Dermis blood vessel endothelial cell (primary cell): ENCODE measurements around the gene RPP30. TPM values are rescaled to one million over a fixed set of nuclear protein-coding genes. Genes with fewer than 3 reads are reported as not detected.
"Not testable (repeated sequence)": the region's sequence is repeated elsewhere in the genome, so short reads cannot be mapped to it uniquely, and the experiment has no call there.

Experiments used
- DNase-seq: peaks from one replicate; pipeline ENCODE4 v3.0.0; 2010
- total RNA-seq: library from RNA; depleted of rRNA; stranded (reverse); fragments of >200 nt; gene quantifications from 2 replicates; pipeline ENCODE4 v1.2.3, GENCODE V29; 2014

RPP30 gene
- total RNA-seq, 1 donor from 2014 or later = 38.6 TPM

DNA sequence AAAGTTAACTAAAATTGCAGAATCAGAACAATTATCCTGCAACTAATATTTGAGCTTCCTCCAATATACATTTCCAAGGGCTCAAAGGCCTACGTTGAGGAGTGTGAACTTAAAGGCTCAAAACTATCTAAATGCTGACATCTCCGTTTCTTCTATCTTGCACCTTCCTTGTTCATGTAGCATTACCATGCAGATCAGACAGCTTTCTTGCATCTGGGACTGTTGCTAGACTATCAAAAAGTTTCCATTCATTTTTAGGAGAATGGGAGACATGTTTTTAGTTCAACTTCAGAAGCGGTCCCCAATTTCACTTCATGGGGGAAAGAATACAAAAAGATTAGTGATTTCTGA is 46.2 kb downstream of the RPP30 start:
- peak; percentile 33 for DNase-seq

DNA sequence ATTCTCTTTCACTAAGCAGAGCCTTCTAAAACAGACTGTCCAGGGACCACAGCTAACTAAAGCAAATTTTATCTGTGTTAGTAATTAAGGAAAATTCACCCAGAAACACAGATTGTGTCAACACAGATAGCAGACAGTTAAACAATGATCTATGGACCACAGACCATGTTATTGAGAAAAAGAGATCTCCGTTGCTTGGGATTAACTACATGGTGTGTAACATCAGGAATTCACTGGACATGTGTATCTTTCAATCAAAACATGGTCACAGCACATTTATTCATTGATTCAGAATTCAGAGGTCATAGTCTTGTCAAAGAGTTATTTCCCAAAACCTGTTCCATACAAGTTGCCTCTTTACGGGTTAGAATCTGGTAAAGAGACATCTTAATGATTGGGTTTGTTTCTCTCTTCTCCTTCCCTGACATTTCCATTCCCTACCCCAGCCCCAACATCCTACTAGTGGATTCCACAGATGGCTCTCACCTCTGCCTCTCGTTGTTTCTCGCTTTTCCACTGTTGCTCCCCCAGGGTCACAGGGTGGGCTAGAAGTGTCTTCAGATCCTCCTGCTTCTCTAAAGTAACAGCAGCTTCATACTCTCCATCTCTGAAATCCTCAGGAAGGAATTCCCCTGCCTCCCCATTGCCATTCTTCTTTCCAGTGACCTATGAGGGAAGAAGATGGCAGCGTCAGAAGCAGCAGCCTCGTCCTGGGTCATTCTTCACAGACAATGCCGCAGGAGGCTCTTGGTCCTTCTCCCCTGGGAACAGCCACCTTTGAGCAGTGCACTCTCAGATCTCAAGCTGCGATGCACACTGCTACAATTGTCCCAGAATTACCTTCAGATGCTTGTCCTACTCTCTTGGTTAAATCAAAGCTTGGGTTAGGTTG is 48.2 kb downstream of the RPP30 start:
- DNase-seq = peak; percentile 48

DNA sequence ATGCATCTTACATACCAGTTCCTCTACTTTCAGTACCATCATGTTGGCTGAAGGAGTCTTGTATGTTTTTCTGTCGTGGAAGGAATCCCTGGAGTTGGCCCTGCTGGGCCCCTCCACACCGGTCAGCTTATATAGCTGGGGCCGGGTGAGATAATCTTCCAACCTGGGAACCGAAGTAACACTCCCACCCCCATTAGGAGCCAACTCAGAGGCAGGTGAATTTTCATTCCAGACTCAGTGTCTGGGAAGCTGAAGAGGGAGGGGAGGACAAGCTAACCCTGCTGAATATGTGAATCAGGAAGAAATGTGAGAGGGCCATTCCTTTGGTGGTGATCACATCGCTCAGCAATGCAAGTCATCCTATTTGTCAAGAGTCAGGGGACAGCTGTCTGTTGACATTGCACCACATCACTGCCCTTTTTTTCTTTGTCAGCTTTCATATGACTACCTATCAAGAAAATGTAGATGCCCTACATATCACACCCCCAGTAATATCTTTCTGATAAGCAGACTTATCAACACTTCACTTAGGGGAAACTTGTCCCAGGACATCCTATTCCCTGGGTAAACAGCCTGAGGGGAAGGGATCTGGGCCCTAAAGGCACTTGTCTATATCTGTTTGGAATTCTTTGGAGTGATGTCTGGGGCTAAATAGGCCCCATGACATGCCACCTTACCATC is 49.4 kb downstream of the RPP30 start, which contains the start of gene ANKRD1:
Gene ANKRD1, minus strand, starts transcription at position 102 of the 681 bp plus-strand sequence. Its CDS starts 60 bp downstream, at position 42.
- peak; percentile 97 for DNase-seq

DNA sequence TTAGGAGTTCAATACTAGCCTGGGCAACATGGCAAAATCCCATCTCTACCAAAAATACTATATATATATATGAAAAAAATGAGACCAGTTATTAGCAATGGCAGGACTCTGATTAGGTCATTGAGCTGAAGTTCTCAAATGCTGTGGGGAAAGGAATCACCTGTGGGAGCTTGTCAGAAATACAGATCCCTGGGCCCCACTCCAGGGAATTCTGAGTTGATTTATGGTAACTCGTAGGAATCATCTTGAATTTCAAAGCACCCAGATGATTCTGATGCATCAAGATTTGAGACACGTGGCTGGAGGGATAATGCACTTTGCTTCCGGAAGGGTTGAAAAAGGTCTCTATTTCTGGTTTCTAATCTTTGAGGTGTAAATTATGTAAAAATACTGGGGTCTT is 50.1 kb downstream of the RPP30 start:
- DNase-seq = no peak

DNA sequence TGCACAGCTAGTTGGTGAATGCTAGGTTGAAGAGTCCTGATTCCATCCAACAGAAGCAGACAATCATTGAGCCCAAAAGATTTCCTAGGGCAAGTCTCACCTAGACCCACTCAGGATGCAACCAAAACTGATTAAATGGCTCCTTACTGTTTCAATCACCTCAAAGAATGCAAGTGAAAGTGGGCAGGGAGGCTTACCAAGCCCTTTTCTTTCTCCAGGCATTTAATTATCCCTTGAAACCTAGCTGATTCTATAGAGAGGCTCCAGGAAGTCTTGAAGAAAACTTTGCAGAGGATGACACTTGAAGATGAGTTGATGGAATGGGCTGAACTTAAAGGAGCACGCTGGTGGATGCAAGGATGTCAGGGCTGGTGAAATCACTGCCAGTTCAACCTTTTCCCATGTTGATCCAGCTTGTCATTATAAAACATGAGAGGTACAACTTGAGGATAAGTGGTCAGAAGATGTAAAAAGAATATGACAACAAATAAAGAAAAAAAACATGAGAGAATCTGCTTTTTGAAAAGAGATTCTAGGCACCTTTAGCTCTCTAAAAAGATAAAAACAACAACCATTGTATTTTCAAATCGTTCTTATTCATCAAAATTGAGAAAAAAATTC is 51.4 kb downstream of the RPP30 start:
- DNase-seq = no peak

DNA sequence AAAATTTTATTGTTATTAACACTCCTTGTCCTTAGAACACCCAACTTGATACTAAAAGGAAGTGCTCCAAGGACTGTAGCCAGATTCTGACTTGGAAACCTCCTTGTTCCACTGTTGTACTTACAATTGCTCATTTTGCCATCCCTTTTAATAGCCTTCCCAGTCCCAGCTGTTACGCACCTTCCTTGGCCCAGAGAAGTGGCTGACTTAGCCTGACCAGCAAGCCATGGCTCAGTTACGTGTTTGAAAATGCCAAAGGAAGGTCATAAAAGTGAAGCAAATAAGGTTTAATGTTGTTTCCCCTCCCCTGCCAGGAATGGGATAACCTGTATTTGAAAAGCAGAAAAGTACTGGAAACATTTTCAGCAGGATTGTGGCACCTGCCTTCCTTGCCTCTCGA is 52.8 kb downstream of the RPP30 start:
- no peak for DNase-seq

DNA sequence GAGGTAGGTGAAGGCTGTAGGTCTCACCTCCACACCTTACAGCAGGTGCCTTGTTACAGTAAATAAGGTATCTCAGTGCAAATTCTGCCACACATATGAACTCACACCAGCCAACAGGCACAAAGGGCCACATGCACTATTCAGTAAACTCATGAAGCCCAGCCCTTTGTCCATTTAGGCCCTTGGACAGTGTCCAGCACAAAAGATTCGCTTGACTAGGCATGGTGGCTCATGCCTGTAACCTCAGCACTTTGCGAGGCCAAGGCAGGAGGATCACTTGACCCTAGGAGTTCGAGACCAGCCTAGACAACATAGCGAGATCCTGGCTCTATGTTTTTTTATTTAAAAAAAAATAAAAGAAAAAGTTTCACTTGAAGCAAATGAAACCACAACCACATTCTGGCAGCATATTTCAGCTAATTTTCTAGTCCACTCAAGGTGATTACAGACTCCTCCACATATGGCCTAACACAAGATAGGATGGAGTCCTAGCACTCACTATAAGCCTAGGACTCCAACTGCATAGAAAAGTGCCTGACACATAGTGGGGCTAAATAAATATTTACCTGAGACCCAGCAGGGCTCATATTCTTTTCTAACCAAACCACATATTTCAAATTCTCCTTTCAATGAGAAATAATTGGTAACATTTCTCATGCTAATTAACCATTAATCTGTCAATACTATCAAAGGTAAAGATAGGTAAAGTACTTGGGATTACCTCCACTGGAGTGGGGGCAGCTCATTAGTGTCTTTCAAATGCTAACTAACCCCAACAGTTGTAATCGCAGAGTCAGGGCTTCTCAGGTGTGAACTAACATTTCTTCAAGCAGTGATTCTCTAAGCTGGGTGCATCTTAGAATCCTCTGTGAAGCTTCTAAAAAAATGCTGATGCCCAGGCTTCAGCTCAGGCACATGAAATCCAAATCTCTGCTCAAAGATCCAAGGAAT is 53.6 kb downstream of the RPP30 start:
- no peak for DNase-seq

DNA sequence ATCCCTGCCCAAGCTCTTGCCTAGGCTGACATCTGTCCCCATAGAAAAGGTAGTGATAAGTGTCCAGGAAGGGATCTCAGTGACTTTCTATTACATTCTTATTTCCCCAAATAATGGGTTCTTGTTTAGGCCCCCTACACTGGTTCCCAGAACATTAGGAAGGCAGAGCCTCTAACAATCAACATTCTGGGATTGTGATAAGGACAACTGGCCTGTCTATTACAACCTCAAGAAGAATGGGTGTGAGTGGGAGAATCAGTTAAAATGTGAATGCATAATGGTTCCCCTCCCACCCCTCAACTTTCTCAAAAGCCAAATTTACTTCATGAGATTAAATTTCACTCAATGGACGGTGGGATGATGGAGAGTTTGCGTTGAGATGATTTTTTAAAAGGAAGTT is 55.5 kb downstream of the RPP30 start:
- no peak for DNase-seq

DNA sequence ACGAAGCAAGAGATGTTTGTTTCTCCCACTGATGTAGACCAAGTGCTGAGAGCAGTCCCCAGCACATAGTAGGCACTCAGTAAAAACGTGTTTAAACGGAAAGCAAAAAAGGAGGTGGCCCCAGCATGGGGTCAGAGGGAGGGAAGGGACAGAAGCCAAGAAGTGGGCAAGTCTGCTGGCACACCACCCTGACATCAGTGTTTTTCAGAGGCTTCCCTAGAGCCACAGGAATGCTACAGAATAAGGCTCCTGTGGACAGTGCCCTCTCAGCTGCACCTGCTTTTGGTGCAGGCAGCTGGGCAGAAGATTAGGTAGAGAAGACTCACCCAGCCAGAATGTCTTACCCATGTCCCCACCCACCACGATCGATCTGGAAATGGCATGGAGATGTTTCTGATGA is 57.4 kb downstream of the RPP30 start:
- DNase-seq = no peak

DNA sequence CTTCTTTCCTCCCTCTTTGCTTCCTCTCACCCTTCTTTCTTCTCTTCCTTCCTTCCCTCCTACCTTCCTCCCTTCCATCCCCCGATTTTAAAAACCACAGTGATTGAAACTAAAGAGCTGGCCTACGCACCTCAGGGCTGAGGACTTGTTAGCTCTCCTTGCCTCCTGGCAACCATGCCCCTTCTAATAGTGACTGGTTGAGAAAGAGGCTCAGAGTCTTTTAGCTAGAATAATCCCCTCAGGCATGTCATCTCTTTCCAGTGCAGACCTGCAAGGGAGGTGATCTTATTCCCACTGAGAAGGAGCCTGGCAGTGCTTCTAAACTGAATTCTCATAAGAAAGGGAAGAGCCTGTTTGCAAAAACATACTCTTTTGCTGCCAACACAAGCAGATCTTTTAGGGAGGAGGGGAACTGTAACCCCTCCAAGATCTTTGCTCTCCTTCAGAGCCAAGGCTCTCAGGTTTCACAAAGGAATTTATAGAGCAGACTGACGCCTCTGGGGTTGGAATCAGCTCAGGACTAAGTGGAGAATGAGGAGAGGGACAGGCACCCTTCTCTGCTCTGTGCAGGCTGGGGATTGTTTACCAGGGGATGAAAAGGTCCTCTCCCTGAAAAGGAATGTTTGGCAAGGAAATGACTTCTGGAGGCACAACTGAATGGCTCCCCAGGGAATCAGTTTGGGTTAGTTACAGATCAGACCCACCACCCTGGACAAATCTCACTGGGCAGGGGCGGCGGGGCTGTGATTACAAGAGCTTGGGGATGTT is 58.5 kb downstream of the RPP30 start:
- peak; percentile 88 for DNase-seq

DNA sequence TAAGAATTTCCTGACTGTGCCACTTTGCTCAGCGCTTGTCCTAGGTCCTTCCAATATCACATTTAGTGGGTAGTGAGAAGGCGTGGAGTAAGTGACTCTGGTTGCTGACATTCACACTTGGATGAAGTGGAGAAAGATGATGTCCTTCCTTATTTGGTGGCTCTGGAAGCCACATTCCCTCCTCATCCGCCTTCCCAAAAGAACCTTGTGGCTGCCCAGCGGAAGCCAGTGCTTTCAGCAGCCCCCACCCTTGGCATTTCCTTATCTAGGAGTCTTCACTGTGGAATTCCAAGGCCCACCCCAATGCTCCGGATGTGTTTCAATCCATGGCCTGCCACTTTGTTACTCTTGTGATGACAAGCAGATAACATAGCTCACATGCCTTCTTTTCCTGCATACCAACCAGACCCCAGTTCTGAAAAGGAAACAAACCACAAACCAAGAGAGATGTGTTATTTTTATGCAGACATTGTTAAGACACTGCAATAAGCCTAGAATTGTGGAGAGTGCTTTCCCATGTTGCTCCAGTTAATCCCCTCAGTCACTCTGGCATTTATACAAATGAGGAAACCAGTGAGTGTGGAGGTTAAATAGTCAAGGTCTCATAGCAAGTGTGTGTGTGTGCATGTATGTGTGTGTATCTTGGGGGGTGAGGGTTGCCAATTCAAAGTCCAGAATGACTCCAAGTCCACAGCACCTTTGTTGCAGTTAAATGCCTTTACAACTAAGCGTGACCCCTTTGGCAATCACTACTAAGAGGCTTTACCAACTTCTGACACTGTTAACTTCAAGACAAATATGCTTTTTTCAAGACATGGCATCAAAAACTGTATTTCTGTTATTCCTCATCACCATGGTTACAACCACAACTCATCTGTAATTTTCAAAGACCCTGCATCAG is 59.4 kb downstream of the RPP30 start:
- DNase-seq = peak; percentile 96

DNA sequence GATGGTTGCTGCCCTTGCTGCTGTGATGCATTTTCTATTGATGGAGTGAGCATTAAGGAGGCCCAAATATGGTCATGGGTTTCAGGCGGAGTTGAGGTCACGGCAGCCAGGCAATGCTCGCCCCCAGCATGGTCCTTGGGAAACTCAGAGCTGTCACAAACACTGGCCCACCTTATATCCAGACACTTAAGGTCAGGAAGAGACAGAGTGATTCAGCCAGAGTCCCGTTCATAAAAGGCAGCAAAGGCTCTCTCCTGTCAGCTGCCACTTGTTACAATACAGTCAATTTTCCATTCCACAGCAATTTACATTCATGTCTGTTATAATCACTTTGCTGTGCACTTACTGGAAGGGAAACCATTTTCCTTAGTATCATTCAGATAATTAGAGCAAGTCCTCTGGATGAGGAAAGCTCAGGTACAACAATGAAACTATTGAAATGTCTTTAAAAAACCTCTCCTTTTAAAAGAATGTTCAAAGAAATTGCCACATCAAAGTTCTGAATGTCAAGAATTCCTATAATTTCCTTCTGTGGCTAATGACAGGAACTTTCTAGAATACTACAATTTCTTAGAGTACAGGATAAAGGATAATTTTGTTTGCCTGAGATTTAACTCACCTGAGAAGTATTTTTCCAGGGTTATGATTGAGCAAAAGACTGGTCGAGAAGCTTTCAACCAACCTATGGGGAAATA is 64.0 kb downstream of the RPP30 start:
- peak; percentile 53 for DNase-seq

DNA sequence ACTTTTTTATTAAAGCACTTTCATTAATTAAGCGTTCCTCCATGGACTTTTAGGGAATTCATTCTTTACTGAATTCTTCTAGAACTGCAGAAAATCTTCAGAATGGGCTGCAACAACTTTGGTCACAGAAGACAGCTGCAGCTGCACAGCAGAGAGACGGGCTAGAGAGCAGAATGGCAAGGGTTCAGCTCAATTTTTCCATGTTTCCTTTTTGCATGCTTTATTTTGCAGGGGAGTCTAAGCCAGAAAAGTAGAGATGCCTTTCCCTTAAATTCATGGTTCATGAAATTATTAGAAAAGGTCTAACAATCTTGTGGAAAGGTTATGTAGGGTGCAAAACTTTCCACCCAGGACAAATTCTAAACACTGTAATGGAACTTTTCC is 64.5 kb downstream of the RPP30 start:
- DNase-seq = no peak

DNA sequence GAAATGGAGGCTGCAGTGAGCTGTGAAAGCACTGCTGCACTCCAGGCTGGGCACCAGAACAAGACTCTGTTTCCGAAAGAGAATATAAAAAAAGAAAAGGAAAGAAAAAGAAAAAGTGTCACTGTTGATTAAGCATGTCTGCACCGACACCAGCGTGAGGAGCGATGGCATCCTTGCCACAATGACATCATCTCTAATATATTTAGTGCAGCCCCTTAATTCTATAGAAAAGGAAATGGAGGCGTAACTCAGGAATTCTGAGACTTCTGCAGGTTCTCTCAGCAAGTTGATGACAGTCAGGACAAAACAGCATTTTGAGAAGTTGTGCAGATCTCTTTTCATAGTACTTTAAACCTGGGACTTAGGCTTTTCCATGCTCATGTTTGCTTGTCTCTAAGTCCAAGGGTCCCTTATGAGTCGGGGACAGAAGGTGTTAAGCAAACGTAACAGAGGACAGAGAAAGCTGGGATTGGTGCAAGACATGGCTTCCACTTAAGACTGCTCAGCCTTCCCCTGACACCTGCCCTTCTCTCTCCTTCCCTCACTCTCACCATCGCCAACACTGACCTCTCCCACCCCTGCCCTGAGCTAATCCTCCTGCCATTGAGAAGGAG is 66.0 kb downstream of the RPP30 start:
- peak; percentile 36 for DNase-seq

DNA sequence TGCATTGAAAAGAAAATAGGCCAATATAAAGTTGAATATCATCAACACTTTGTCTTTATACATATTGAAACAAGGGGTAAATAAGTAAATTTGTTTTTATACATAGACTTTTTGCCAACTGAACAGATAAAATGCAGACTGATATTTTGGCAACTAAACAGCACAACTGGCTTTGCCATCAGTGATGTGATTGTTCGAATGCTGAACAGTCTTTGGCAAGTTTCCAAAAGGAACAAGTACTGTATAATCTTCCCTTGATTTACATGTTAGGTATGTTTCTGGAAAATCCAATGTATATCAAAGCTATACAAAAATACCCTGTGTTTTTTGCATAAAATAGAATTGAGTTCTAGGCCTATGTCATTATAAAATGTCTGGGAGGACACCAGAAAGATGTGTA is 67.3 kb downstream of the RPP30 start:
- DNase-seq = peak; percentile 52

DNA sequence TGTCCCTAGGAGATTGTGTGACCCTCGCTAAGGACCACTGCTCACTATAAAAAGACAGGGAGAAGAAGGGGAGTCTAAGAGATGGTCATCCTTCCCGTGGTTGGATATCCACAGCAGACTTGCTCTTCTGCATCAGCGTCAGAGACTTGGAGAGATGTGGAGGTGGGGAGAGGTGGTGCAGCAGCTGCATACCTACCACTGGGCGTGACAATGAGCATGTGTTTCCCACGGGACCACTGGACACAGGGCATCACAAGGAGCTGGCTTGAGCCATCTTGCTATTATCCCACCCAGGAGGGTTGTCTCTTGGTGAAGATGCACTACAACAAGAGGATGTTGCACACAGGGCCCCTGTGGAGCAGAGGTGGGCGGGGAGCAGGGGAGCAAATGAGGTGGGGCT is 67.9 kb downstream of the RPP30 start:
- DNase-seq = no peak

DNA sequence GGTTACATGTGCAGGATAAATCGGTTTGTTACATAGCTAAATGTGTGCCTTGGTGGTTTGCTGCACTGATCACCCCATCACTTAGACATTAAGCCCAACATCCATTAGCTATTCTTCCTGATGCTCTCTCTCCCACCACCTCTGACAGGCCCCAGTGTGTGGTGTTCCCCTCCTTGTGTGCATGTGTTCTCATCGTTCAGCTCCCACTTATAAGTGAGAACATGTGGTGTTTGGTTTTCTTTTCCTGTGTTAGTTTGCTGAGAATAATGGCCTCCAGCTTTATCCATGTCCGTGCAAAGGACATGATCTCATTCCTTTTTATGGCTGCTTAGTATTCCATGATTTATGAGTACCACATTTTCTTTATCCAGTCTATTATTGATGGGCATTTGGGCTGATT is 71.2 kb downstream of the RPP30 start:
- not testable (repeated sequence) for DNase-seq

DNA sequence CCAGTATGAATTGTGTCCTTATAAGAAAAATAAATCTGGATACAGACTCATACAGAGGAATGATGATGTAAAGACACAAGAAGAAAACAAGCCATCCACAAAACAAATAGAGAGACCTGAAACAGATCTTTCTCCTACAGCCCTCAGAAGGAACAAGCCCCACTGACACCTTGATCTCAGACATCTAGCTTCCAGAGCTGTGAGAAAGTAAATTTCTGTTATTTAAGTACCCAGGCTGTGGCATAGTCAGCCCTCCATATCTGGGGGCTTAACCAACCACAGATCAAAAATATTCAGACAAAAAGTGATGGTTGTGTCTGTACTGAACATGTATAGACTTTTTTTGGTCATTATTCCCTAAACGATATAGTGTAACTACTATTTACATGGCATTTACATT is 73.0 kb downstream of the RPP30 start:
- no peak for DNase-seq

DNA sequence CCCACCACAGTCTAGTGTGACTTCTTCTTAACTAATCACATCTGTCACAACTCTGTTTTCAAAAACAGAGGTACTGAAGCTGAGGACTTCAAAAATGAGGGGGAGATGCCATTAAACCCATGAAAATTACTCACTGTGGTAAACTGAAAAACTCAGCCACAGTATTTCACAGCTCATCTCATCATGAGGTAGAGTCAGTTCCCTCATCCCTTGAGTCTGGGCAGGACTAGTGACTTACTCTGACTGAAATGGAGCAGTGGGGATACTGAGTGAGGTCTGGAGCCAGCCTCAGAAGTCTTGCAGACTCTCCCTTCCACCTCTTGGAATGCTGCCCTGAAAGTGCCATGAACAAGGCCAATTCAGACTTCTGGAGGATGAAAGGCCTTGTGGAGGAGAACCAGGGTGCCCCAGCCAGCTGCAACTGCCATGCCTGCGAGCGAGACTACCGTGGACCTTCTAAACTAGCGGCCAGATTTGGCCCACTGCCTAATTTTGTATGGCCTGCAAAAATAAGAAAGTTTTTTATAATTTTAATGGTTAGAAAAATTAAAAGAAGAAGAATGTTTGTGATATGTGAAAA is 73.8 kb downstream of the RPP30 start:
- DNase-seq = no peak
